Stimulated activated CD8-positive, alpha-beta memory T cell treated with anti-CD3 and anti-CD28 coated beads, Interleukin-7, amount 100 ng/mL, for 24 hours (primary cell): ENCODE results near the gene AGAP3.

ENCODE experiments used
- DNase-seq: peaks from one replicate; pipeline ENCODE4 v3.0.0-alpha.2; 2020; ENCODE audit warnings: low read depth

Gene AGAP3

DNA sequence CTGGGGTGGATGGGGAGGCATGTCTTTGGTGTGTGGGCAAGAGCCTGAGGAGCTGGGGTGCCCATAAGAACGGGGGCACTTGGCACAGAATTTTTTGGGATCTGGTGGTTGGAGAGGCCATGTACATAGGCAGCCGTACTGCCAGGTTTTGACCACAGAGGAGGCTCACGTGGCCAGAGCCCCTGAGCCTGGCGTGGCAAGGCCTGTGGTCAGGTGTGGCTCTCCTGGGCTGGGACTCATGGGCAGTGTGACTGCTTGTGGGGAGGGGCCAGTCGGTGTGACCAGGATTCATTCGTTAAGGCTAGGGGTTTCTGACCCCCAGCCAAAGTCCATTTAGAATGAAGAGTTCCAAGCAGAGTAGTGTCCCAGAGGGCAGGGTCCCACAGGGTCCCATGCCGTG, 38.2 kb downstream of the AGAP3 start:
- no peak for DNase-seq

DNA sequence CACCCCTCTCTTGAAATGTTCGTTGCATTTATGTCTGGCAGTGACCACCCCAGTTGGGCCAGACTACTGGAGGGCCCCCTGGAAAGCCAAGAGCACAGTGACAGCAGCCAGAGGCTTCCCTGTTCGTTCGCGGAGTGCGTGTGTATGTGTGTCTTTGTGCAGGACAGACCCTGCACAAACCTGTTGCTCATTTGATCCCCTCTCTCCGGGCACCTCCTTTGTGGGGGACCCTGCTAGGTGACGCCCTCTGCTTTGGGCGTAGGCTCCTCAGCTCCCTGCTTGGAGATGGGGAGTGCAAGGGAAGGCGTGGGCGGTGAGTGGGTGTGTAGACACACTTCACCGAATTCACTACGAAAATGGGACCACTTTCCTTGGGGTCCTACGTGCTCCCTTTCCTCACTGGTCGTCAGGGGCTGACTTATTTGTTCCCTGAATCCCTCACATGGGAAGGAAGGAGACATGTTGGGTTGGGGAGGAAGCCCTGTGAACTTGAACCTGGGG, 38.7 kb downstream of the AGAP3 start:
- no peak for DNase-seq

DNA sequence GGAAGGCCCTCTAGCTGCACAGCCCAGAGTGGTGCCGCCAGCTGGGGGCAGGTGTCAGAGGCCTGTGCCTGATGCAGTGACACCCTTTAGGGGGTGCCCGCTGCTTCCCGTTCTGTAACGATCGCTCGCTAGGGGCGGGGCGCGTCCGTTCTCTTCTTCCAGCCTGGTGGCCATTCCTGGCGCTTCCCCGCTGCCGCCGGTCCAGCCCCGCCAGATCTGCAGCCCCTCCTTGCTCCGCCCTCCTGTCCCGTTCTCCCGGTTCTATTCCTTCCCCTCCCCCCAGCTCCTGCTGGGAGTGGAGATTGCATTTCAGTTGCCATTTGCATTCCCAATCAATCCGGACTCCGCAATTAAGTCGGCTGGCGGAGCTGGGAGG, 39.2 kb downstream of the AGAP3 start:
- no peak for DNase-seq

DNA sequence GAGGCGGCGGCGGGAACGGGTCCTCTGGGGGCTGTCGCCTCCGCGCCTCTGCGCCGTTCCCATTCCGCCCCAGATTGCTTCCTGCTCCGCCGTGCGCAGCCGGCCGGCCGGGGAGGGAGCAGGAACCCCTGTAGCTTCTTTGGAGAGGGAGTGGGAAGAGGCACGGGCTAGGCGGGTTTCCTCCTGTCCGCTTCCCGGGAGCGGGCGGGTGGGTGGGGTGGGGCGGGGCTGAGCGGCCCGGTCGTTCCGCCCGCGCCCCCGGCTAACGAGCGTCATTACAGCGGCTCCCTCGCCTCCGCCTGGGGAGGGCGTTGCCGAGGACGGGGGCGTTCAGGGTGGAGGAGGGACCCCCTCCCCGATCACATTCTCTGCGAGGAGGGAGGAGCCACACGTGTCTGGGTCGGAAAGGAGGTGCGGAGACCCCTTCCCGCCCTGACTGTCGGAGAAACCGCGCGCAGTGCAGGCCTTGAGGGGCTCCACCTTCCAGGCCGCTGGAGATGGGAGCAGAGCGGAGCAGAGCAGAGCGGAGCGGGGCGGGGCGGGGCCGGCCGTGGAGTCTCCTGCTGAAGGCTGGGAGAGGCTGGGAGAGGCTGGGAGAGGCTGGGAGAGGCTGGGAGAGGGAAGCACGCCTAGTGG, 39.7 kb downstream of the AGAP3 start:
- DNase-seq, result no peak

DNA sequence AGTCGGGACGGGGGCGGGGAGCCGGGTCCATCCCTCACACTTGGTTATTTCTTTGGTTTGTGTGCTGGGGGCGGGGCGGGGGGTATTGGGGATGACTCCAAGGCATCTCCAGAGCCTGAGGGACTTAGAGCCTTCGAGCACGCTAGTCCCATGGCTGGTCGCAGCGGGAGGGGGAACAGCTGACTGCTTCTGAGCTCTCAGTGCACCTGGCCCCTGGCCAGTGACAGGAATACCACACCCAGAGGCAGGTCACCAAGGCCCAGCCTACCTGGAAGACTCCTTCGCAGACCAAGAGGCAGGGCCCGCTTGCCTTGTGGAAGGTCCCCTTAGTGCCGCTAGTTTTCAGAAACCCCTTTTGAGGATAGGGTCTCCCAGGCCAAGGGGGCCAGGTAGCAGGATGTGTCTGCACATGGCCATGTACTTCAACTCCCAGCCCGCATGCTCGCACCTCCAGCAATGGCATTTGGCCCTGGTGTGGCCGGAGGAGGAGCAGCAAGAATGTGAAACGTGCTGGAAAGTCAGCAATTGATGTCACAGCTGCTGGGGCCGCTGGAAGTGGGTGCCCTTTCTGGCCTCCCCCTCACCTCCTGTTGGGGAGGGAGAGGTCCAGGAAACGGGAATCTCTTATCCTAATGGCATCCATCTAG, 40.3 kb downstream of the AGAP3 start:
- no peak for DNase-seq

DNA sequence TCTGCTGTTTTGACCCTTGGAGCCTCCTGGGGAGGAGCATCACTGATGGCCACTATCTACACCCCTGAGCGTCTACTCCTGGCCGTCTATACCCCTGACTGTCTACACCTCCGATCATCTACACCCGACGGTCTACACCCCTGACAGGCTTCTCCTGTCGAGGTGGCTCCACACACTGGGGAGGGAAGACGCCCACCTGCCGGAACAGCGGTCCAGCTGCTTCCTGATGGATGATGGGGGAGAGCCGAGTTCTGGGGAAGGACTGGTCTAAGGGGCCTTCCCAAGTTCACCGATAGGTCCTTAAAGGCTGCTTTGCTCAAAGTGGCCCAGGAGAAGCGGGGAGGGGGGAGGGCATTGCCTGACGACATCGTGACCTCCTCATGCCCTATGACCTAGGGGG, 41.9 kb downstream of the AGAP3 start:
- DNase-seq, result no peak

DNA sequence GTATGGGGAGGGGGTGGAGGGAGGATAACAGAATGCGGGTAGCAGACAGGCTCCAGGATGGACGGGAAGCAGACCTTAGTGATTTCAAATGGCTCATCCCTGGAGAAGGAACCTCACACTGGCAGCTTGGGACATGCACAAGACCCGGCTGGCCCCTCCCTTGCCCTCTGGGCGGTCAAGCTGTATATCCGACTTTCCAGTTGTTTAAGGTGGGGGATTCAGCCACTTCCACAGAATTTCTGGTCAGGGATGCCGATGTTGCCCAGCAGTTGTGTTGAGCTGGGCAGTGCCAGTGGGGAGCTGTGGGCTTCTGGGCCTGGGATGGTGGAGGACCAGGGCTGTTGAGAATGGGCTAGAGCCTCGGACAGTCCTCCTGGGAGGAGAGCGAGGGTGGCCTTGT, 42.4 kb downstream of the AGAP3 start:
- no peak for DNase-seq

DNA sequence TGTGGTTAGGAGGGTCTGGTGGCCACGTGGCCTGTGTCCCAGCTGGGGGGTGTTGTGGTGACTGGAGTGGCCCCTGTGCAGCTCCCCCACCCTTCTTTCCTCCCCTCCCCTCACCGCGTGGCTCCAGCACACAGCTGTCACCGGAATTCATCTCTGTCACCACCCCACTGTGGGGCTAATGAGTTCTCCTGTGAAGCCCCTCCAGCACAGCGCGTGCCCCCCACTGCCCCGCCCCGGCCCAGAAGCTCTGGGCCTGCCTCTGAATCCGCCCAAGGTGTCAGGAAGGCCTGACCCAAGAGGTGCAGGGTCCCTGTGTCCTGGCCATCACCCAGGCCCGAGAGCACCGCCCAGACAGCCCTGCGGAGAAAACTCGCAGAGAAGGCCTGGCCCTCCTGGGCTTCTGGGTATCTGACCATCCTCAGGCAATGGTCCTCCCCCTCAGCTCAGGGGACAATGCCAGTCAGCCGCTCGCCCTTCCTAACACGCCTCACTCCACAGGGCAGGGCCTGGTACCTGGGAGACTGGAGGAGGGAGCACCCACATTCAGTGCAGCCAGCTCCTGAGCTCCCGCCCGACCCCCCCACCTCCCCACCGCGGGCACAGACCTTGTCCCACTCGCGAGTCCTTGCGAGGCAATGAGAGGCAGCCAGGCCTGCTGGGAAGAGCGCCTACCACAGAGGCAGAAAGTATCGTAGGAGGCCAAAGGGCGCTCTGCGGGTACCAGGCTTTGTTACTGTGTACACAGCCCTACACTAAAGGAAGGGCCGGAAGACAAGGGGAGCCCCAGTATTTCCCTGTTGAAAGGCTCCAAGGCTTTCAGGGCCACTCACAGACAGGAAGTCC, 43.1 kb downstream of the AGAP3 start:
- DNase-seq, result no peak

DNA sequence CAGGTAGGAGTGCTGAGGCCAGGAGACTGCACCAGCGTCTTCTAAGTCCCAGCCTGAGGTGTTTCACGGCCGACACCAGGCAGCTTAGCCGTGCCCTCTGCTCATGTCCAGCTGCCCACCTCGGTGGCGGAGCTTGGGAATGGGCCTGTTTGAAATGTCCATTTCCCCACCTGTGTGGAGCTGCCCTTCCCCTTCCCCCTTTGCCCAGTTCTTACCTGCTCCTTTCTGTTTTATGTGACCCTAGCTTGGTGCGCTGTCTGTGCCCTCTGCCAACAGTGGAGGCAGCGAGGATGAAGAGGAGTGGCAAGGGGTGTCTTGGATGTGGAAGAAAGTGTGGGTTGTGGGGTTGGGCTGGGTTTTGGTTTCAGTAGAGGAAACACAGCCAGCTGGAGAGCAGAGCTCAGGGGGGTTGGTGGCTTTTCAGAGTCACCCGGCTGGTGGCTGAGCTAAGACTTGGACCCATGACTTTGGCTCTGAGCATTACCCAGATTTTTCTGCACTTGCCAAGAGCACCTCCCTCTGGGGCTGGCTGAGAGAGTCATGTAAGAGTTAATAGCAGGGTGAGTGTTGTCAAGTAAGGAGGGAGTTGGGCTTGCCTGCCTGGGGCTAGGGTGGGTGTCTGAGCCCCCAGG, 43.8 kb downstream of the AGAP3 start:
- no peak for DNase-seq

DNA sequence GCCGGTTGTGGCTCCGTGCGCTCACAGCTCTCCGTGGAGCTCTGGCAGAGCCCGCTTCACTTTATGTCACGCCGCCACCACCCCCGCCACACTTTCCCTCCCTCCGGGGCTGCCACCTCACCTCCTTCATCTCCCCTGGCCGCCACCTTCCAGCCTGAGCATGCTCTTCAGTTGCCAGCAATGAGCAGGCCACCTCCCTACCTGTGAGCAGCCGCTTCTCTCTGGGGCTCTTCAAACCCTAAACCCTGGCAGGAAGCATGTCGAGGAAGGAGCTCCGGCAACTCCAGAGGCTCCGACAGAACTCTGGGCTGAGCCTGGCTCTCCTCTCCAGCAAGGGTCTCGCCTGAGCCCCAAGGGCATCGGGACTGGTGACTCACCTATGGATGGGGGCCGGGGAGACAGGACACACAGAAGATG, 44.5 kb downstream of the AGAP3 start:
- DNase-seq, result no peak

DNA sequence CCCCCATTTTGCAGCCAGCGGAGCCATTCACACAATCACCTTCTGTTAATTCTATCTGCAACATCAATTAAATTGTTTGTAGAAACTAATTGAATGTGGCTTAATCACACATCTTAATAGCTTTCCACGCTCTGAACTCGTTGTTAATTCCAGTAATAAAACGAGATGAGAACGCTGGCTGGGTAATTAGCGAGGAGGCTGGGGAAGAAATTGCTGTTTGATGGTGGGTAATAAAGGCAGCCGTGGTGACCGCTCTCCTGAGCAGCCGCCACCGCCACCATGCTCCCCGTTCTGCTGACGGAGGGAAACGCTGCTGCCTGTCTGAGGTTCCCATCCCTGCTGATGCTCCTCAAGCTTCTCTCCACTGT, 44.9 kb downstream of the AGAP3 start:
- no peak for DNase-seq

DNA sequence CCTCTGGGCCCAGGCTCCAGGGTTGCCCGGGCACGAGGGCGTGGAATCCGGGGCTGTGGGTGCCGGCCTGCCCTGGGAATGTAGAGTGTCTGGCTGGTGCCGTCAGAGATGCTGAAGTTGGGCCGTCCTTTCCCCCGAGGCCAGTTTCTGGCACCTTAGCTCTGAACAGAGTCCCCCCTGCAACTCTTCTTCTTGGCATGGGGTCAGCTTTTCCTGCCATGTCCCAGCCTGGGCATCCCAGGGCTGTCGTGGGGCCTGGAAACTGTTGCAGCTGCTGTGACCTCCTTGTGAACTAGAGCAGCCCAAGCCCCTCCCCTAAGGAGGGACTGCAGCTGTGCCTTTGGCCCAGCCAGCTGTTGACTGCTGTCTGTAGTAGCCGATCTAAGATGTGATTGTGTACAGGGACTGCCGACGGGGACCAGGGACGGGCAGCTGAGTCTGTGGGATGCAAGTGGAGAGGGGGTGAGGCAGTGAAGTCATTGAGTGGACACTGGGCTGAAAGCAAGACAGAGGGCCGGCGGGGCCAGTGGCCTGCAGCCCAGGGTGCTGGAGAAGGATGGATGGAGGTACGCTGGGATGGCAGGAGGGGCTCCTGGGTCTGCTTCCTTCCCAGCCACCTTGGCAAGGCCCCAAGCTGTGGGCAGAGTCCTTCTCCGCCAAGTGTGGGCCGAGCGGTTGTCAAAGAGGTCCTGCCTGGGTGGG, 45.5 kb downstream of the AGAP3 start:
- no peak for DNase-seq

DNA sequence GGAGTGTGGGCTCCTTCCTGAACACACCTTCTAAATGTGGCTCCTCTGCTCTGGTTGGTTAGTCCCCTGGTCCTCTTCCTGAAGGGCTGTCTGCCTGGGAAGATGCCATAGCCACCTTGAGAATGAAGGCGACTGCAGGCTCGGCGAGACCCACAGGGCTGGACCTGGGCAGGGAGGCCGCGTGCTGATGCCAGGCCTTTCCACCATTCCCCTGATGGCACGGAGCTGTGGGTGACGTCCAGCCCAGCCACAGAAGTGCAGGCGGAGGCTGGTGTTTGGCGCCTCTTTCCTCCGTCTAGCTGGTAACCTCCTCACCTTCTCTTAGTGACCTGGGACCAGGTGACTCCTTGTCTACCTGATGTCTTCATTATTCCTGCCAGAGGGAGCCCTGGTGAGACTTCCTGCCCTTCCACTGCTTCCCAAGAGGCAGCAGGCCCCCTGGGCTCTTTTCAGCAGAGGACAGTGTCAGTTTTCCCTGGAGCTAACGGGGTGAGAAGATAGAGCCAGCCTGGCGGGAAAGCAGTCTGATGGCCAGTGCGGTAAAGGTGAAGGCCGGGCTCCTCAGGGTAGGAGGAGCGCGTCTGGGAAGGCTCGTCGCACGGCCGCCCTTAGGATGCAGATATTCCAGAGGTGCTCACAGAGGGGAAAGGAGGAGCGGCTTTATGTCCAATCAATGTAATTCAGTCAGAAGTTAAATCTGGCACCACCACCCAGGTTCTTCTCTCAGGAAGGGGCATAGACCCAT, 46.4 kb downstream of the AGAP3 start:
- no peak for DNase-seq

DNA sequence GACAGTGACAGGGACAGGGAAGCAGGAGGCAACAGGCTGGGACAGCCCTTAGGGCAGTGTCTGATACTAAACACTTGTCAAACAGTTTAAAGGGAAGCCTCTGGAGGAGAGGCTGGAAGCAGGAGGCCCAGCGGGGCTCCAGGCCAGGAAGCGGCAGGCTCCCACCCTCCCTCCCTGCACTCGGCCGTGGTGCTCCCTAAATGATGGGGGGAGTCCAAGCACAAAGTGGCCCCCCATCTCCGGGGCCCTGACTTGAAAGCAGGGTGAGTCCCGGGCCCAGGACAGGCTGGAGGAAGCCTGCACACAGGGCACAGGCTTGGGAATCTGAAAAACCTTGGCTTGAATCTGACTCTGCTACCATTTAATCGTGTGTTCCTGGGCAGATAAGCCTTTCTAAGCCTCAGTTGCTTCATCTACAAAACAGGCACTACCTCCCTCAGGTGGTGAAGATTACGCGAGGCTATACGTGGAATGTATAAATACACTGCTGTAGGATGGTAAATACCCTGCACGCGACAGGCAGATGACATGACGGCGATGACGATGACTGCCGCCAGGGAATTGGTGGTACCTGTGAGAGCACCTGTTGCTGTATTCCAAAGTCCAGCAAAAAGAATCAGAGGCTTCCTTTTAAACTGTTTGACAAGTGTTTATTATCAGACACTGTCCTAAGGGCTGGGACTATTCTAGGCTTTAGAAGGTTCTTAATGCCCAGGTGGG, 47.2 kb downstream of the AGAP3 start:
- DNase-seq, result no peak

DNA sequence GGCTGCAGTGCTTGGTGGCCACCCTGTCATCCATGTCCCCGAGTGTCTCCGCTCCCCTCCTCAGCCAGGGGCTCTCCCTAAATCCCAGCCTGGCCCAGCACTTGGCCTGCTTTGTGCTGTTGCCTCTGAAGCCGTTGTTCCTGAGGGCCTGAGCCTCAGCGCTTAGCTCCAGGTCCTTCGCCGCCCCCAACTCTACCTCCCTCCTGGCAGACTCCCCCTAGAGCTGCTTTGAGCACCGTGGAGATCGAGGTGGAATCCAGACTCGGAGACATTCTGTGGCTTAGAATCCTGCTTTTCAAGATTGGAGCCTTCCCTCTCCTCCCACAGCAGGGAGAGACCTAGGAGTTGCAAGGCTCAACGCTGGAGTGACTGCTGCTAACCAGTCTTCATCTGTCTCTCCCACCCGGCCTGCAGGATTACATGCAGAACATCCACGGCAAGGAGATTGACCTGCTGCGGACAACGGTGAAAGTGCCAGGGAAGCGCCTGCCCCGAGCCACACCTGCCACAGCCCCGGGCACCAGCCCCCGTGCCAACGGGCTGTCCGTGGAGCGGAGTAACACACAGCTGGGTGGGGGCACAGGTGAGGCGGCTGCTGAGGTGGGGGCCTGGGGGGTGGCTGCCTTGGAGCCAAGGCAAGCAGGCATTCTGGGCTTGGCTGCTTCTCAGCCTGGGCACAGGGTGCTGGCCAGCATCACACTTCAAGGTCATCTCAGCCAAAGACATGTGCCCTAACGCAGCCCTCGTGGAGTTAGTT, 47.9 kb downstream of the AGAP3 start:
- DNase-seq, result no peak

DNA sequence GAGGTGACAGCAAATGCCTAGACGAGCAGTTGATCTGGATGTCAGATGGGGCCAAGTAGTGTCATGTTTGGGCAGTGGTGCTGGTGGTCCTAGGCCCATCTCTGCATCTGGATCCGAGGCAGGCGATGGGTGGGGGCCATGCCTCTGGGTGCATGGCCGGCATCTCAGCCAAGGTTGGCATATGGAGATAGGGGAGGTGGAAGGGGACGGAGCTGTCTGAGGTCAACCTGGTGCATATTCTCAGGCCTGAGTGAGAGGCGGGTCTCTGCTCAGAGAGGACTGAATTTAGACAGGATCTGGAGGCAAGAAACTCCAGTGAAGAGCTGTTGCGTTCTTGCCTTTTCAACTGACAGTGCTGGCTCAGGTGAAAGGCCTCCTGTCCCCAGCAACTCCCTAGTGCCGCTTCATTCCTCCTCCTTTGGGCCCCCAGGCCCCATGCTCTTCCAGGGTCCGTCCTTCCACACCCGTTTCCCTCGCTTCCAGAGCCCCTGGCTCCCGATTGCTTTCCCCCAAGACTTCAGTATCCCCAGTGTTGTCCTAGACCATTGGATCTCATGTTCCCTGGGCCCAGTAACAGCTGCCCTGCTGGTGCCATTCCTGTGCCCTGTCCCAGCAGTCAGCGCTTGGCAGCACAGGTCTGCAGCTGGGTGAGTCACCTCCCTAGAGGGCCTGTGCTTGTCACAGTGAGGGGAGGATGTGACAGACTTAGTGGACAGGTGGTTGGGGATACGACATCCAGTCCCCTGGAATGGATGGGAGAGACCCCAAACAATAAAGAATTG, 48.7 kb downstream of the AGAP3 start:
- DNase-seq, result no peak

DNA sequence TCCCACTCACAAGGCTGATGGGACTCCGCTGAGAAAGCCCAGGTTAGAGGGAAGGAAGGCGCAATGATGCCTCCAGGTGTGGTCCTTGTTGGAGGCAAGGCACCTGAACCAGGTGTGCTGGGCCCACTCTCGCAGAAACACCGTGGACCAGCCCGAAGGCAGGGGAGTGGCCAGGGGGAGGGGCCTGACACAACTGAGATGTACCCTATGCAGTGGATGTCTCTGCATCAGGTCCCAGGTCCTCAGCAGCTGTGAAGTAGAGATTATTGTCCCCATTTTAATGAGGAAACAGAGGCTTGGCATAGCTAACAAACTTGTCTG, 49.2 kb downstream of the AGAP3 start:
- no peak for DNase-seq

DNA sequence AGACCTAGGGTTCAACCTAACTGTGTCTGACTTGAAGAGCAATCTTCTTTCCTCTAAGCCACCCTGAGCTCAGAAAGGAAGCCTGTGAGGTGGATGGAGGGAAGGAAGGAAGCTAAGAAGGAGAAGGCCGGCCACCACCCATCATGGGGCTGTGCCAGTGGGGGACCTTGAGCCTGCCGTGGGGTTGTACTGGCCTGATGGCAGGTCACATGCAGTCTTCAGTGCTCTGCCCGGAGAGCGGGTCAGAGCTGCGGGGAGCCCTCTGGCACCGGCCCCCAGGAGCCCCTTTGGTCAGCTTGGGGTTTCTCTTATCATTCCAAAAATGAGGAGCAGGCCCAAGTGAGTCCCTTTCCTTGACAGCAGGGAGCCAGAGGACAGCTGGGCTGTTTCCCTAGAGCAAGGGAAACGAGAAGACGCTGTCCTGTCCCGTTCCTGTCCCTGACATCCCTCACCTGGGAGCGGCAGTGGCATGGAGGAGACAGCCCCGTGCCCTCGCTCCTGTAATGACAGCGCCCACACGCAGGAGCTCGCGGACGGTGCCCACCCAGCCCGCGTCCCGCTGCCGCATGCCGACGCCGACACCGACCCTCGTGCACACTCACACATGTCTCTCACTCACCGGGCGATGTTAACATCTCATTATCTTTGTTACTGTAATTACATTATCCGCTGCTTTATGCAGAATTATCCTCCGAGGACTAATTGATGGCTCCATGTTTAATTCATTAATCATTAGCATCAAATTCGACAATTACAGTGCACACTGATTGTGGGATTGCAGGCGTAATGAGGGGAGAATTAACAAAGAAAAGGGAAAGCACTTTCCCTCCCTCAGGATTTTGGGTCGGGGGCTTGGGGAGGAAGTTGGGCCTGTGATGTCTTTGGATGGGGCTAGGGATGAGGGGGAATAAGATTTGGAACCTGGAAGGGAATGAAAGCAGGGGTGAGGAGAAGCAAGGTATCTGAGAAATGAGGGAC, 49.9 kb downstream of the AGAP3 start:
- no peak for DNase-seq
